Activated CD8-positive, alpha-beta T cell treated with anti-CD3 and anti-CD28 coated beads for 36 hours (primary cell): ENCODE data around the gene NYNRIN. TPM values are rescaled to one million over a fixed set of nuclear protein-coding genes. Genes with fewer than 3 reads are reported as not detected.
A peak's percentile ranks its signal among the peaks of the same experiment; 100 is the strongest.

Source experiments
- ATAC-seq: fragments of 200-7000 bp; cut with Tn5 transposase; one replicate; pipeline ENCODE4 v1.10.0; 2021; ENCODE audit warnings: mild to moderate bottlenecking, moderate library complexity
- CTCF ChIA-PET: fragments of 350-600 bp; sonication (Branson Sonifier 250); formaldehyde crosslinking; loops from one replicate; lab custom pipeline; 2021; ENCODE audit warnings: antibody characterized with exemption; lab: Charles Lee
- POLR2A ChIA-PET: fragments of 350-600 bp; sonication (Branson Sonifier 250); formaldehyde crosslinking; loops from one replicate; lab custom pipeline; 2021; ENCODE audit warnings: antibody characterized with exemption; lab: Charles Lee
- DNase-seq: peaks from one replicate; pipeline ENCODE4 v3.0.0-alpha.2; 2020
- H3K27ac Mint-ChIP-seq: one replicate; pipeline ENCODE4 v1.8.0; 2021; ENCODE audit warnings: mild to moderate bottlenecking, mixed read lengths
- H3K27me3 Mint-ChIP-seq: one replicate; pipeline ENCODE4 v1.8.0; 2021; ENCODE audit warnings: mixed read lengths
- H3K36me3 Mint-ChIP-seq: one replicate; pipeline ENCODE4 v1.8.0; 2021; ENCODE audit warnings: low read depth, mixed read lengths
- H3K4me1 Mint-ChIP-seq: one replicate; pipeline ENCODE4 v1.8.0; 2021; ENCODE audit warnings: low read depth, mixed read lengths
- H3K4me3 Mint-ChIP-seq: one replicate; pipeline ENCODE4 v1.8.0; 2021; ENCODE audit warnings: mild to moderate bottlenecking, moderate library complexity, mixed read lengths
- H3K9me3 Mint-ChIP-seq: one replicate; pipeline ENCODE4 v1.8.0; 2021; ENCODE audit warnings: mixed read lengths
- CTCF ChIP-seq: fragments of 200-600 bp; IDR thresholded peaks from one replicate; pipeline ENCODE4 v1.8.0; 2022; ENCODE audit warnings: antibody characterized with exemption, mild to moderate bottlenecking
- intact Hi-C: fragments of 100-400 bp; cut with micrococcal nuclease; formaldehyde crosslinking; loops from one replicate; pipeline ENCODE4 v1.10.0; 2022
- total RNA-seq, 2 experiments: library from RNA; stranded (reverse); gene quantifications; one replicate each; pipeline ENCODE4 v1.2.3, GENCODE V29; 2021

NYNRIN gene
- total RNA-seq, 2 experiments from 2014 or later, result 0.05 to 0.27 TPM

GRCh38 chr14:24439257-24439656 lies 40.5 kb downstream of the NYNRIN start:
- intact Hi-C loops, result loop anchor here (10.0 kb wide), 1 partner anchor 194 kb away; the partner anchor contains the start of gene TINF2
- POLR2A ChIA-PET, result interaction anchor here (0.6 to 6.2 kb wide), 2 partner anchors 9 to 140 kb away, joined by 3 to 74 read pairs; partner anchors contain the start of genes CBLN3 and KHNYN
- no peaks in the 10 kb centered on the region for H3K9me3 Mint-ChIP-seq
- H3K4me3 Mint-ChIP-seq, result no peak overlapping the region
- no peak for DNase-seq
- no peak for ATAC-seq
- TF ChIP-seq CTCF, result no peak
- peak overlapping the region; percentile 81 for H3K27ac Mint-ChIP-seq
- no peaks in the 10 kb centered on the region for H3K27me3 Mint-ChIP-seq
- peaks cover 52% of the 10 kb centered on the region for H3K4me1 Mint-ChIP-seq
- H3K36me3 Mint-ChIP-seq, result peaks cover 44% of the 10 kb centered on the region
- CTCF ChIA-PET, result interaction anchor here (4.4 to 5.3 kb wide), 3 partner anchors 8 to 106 kb away, joined by 57 to 76 read pairs (median 60); partner anchors contain the start of genes ADCY4, KHNYN and RIPK3

GRCh38 chr14:24439830-24440605 lies 41.2 kb downstream of the NYNRIN start:
- H3K4me1 Mint-ChIP-seq, result peaks cover 52% of the 10 kb centered on the region
- POLR2A ChIA-PET, result interaction anchor here (0.6 to 6.2 kb wide), 5 partner anchors 9 to 206 kb away, joined by 3 to 74 read pairs (median 5); partner anchors contain the start of genes CBLN3 and KHNYN
- H3K9me3 Mint-ChIP-seq, result no peaks in the 10 kb centered on the region
- H3K4me3 Mint-ChIP-seq, result peak overlapping the region; percentile 86
- intact Hi-C loops, result loop anchor here (5.0 to 10.0 kb wide), 2 partner anchors 195 to 232 kb away; partner anchors contain the start of gene TINF2
- TF ChIP-seq CTCF, result no peak
- CTCF ChIA-PET, result interaction anchor here (2.1 to 5.3 kb wide), 4 partner anchors 8 to 111 kb away, joined by 9 to 76 read pairs (median 34); partner anchors contain the start of genes ADCY4 and KHNYN
- ATAC-seq (no peak), DNase-seq (no peak)
- H3K36me3 Mint-ChIP-seq, result peaks cover 44% of the 10 kb centered on the region
- no peaks in the 10 kb centered on the region for H3K27me3 Mint-ChIP-seq
- H3K27ac Mint-ChIP-seq, result peak overlapping the region; percentile 98

DNA sequence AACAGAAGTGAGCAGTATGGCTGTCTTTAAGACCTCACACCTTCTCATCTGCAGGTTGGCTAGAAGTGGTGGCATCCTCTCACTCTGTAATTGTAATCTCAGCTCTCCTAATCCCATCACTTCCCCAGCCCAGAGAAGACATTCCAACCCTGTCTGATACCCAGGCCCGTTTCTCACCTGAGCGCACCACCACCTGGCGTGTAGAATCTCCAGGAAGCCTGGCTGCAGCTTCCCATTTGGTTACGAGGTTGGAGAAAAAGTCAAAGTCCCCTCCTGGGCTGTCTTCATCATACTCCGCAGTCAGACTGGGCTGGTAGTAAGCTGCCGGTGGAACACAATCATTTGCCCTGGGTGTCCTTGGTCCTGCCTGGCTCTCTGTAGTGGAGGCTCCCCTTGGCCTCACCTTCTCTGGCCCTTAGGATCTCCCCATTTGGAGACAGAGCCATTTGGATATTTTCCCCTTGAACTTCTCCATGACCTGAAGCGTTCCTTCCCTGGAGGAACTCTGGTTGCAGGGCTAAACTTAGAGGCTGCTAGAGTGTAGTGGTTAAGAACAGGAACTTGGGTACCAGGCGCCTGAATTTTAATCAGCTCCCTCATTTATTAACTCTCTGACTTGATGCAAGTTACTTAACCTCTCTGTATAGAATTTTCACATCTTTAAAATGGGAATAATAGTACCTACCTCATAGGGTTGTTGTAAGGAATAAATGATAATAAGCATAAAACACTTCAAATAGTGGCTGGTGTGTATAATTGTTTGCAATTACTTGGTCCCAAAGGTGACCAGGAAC lies 42.0 kb downstream of the NYNRIN start:
- H3K36me3 Mint-ChIP-seq, result peaks cover 44% of the 10 kb centered on the region

GRCh38 chr14:24441485-24441884 lies 42.7 kb downstream of the NYNRIN start:
- H3K4me3 Mint-ChIP-seq, result peak overlapping the region; percentile 86
- H3K27me3 Mint-ChIP-seq, result no peaks in the 10 kb centered on the region
- ChIA-PET POLR2A (interaction anchor here (0.6 to 6.2 kb wide), 8 partner anchors 11 to 252 kb away, joined by 3 to 74 read pairs (median 4); partner anchors contain the start of genes CBLN3, KHNYN and LTB4R), CTCF (interaction anchor here (1.0 to 5.3 kb wide), 9 partner anchors 10 to 232 kb away, joined by 3 to 76 read pairs (median 8); partner anchors contain the start of genes ADCY4, CIDEB, KHNYN and RIPK3)
- DNase-seq (no peak), ATAC-seq (no peak)
- TF ChIP-seq CTCF, result no peak
- H3K27ac Mint-ChIP-seq, result peak overlapping the region; percentile 98
- intact Hi-C loops, result loop anchor here (5.0 kb wide), 1 partner anchor 231 kb away; no protein-coding TSS in a partner anchor
- H3K36me3 Mint-ChIP-seq, result peaks cover 42% of the 10 kb centered on the region
- no peaks in the 10 kb centered on the region for H3K9me3 Mint-ChIP-seq
- peaks cover 50% of the 10 kb centered on the region for H3K4me1 Mint-ChIP-seq

More for the DNA sequence above, 42.0 kb downstream of the NYNRIN start:
- H3K4me3 Mint-ChIP-seq, result peak overlapping the region; percentile 86
- H3K9me3 Mint-ChIP-seq, result no peaks in the 10 kb centered on the region
- POLR2A ChIA-PET, result interaction anchor here (0.6 to 6.2 kb wide), 7 partner anchors 10 to 233 kb away, joined by 3 to 74 read pairs (median 5); partner anchors contain the start of genes CBLN3, KHNYN and LTB4R
- ATAC-seq, result no peak
- H3K27me3 Mint-ChIP-seq, result no peaks in the 10 kb centered on the region
- intact Hi-C loops, result loop anchor here (5.0 kb wide), 1 partner anchor 231 kb away; no protein-coding TSS in a partner anchor
- no peak for TF ChIP-seq CTCF
- CTCF ChIA-PET, result interaction anchor here (1.2 to 5.3 kb wide), 6 partner anchors 9 to 232 kb away, joined by 3 to 76 read pairs (median 10); partner anchors contain the start of genes ADCY4, KHNYN and TINF2
- peaks cover 52% of the 10 kb centered on the region for H3K4me1 Mint-ChIP-seq
- H3K27ac Mint-ChIP-seq, result peak overlapping the region; percentile 98
- no peak for DNase-seq
